GM21447 (cell line): ENCODE results near the gene KRTAP2-1.
"Not testable (repeated sequence)": the region's sequence is repeated elsewhere in the genome, so short reads cannot be mapped to it uniquely, and the experiment has no call there.

Experiments used
- ATAC-seq: cut with Tn5 transposase; IDR thresholded peaks from one replicate; pipeline ENCODE4 v1.9.1; 2021; ENCODE audit not compliant: unreplicated experiment

Gene KRTAP2-1, protein sequence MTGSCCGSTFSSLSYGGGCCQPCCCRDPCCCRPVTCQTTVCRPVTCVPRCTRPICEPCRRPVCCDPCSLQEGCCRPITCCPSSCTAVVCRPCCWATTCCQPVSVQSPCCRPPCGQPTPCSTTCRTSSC

DNA sequence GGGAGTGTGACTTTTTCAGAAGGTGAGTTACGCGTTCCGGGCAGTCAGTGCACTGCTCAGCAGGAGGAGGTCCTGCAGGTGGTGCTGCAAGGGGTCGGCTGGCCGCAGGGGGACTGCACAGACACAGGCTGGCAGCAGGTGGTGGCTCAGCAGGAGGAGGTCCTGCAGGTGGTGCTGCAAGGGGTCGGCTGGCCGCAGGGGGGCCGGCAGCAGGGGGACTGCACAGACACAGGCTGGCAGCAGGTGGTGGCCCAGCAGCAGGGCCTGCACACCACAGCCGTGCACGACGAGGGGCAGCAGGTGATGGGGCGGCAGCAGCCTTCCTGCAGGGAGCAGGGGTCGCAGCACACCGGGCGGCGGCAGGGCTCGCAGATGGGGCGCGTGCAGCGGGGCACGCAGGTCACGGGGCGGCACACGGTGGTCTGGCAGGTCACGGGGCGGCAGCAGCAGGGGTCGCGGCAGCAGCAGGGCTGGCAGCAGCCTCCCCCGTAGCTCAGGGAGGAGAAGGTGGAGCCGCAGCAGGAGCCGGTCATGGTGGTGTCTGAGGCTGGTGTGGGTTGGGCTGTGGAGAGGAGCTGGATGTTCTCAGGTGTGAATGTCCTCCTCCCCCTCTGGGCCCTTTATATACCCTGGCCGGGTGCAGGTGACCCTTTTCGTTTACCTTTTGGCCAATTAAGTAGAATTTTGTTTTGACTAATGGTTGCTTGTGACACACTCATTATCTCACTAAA lies at the start of gene KRTAP2-1:
KRTAP2-1 (minus strand) TSS at position 582 of the 731 bp plus-strand sequence; CDS start at position 533, 49 bp downstream.
- ATAC-seq: not testable (repeated sequence)

DNA sequence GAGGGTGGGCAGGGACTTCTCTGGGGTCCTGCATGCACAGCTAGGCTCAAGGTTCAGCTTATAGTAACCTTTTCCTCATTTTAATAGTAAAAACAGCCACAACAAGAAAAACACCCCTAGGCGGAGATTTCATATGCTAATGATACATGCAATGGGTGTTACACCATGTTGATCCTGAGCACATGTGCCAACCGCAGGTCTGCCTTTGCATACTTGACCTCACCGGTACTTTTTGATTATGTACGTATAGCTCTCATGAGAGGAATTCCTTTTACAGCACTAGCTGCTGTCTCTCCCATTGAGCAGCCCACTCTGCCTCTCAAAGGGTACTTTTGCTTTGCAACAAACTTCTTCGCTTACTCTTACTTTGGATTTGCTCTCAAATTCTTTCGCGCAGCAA lies 48.9 kb upstream of the KRTAP2-1 start:
- no peak for ATAC-seq

DNA sequence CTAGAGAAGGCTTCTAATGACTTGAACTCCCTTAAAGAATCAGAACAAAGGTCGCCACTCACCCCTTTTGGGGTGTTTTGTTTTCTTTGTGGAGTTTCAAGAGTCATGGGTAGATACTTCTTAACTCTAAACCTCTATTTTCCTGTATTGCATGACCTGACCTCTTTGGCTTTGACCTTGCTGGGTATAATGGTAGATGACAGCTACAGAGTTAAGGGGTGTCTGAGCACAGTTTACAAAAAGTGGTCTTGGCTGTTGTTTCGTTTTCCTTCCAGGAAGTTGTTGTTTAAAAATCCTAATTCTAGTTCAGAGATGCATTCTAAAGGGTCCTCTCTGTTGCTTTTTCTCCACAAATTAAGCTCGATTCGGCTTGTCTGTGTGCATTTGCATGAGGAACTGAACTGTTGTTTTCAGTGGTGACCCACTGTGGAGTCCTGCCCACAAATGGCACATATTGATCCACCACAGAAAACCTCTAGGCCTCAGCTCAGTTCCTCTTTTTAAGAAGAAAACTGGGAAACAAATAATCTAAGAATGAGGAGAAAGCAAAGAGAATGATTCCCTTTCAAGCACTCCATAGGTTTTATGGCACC lies 41.7 kb upstream of the KRTAP2-1 start:
- not testable (repeated sequence) for ATAC-seq

DNA sequence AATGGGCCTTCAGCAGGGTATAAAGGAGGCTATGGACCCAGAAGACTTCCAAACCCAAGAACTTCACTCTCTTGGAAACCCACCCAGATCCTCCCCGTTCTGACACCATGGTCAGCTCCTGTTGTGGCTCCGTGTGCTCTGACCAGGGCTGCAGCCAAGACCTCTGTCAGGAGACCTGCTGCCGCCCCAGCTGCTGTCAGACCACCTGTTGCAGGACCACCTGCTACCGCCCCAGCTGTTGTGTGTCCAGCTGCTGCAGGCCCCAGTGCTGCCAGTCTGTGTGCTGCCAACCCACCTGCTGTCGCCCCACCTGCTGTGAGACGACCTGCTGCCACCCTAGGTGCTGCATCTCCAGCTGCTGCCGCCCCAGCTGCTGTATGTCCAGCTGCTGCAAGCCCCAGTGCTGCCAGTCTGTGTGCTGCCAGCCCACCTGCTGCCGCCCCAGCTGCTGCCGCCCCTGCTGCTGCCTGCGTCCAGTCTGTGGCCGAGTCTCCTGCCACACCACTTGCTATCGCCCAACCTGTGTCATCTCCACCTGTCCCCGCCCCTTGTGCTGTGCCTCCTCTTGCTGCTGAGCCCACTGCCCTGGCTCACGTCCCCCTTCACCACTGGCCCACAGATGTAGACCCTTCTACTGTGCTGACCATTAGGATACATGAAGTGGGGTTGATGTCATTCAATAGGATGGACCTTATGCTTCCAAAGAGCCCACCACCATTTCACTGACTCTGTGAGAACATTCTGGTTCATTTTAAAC lies 37.2 kb upstream of the KRTAP2-1 start, which contains the start of gene KRTAP4-7:
KRTAP4-7 (plus strand) TSS at position 51 of the 757 bp plus-strand sequence; CDS start at position 108, 57 bp downstream.
- not testable (repeated sequence) for ATAC-seq

DNA sequence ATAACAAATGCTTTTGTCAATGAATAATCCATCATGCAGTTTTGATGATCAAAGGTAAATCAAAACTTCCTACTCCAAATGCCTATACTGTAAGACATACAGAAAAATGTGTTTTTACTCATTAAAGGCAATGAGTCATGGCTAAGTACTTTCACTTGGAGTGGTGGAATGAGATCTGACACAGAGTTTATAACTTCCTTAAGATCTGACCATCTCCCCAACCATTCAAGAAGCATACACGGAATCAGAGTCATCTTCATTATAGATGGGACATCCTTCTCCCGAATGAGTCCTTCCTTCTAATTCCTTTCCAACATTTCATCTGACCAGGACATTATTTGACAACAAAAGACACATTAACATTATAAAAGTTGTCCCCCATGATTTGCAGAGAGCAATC lies 36.3 kb upstream of the KRTAP2-1 start:
- not testable (repeated sequence) for ATAC-seq

DNA sequence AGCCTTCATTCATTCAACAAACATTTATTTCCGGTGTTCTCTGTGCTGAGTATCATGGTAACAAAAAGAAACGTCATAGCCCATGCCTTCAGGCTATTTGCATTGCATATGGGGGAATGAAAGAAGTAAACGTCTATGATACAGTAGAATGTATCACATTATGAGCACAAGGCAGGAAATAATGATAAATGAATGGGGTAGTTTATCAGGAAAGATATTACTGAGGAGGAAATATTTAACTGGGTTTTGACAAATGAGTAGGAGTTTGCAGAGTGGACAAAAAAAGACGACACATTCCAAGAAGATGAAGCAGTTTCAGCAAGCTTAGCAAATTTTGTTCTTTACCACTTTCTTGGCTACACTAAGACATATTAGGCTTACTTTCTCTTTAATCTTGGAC lies 35.5 kb upstream of the KRTAP2-1 start:
- ATAC-seq: no peak

DNA sequence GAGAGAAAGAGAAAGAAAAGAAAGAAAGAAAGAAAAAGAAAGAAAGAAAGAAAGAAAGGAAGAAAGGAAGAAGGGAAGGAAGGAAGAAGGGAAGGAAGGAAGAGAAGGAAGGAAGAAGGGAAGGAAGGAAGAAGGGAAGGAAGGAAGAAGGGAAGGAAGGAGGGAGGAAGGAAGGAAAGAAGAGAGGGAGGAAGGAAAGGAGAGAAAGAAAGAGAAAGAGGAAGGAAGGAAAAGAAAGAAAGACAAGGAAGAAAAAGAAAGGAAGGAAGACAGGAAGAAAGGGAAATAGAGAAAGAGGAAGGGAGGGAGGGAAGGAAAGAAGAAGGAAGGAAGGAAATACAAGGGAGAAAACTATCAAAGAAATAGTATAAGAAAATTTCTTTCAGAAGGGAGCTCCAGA lies 29.7 kb upstream of the KRTAP2-1 start:
- ATAC-seq: no peak

DNA sequence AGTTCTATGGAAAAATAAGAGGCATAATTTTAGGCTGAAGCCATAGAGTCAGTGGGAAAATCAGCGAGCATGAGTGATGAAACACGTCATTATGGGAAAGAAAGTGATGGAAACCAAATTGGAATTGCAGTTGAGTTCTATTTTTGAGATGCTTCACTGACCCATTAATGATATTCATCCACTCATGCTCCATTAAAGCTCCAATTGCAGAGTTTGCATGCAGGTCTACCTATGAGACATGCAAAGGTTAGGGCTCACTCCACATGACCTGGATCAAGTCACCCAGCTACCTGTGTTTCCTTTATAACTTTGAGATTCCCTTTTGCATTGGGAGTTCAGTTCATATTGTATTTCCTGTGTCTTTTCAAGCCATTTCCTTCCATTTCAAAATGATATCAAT lies 26.6 kb upstream of the KRTAP2-1 start:
- ATAC-seq: no peak

DNA sequence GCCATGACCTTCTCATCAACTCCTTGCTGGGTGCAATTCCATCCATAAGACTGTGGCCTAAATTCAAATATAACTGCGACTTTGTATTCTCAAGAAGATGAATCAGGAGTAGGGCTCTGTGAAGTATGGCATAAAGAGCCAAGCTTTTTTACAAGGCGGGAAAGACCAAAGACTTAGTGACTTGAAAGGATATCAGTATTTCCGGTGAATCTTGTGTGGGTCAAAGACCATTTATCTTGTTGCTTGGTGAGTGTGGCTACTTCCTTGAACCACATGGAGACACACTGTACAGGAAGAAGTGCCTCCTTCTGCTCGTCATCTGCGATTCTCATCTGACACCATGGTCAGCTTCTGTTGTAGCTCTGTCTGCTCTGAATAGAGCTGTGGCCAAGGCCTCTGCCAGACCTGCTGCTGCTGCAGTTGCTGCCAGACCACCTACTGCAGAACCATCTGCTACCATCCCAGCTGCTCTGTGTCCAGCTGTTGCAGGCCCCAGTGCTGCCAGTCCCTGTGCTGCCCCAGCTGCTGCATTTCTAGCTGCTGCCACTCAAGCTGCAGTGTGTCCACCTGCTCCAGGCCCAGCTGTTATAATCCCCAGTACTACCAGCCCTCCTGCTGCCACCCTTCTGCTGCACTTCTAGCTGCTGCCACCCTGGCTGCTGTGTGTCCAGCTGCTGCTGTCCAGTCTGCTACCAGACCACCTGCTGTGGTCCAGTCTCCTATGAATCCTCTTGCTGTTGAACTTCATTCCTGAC lies 24.7 kb upstream of the KRTAP2-1 start:
- ATAC-seq: no peak

DNA sequence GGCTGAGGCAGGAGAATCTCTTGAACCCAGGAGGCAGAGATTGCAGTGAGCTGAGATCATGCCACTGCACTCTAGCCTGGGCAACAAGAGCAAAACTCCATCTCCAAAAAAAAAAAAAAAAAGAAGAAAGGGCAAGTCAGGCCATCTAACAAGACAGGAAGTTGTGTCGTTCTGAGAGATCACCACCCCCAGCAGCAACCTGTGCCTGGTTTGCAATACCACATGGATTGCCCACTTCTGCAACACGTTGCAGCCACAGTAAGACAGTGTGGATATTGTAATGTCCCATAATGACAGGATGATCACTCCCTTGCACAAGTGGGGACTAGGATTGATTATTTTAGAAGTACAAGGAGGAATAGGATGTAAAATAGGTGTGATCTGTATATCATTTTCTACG lies 21.9 kb upstream of the KRTAP2-1 start:
- no peak for ATAC-seq

DNA sequence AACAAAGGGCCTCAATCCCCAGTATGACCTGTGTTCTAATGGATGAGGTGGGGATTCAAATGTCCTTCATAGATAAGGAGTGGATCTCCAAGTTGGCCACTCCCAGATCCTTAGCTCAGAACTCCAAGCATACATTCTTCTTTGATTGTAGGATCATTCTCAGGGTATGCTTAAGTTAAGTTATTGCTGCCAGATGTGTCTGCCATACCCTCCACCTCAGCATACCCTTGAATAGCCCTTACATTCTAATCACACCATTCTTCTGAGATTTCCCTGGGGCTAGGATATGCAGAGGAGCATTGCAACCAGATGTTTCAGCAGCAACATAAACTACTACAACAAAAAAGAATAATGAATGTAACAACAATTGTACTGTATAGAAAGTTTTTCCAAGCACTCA lies 20.2 kb upstream of the KRTAP2-1 start:
- ATAC-seq: no peak

DNA sequence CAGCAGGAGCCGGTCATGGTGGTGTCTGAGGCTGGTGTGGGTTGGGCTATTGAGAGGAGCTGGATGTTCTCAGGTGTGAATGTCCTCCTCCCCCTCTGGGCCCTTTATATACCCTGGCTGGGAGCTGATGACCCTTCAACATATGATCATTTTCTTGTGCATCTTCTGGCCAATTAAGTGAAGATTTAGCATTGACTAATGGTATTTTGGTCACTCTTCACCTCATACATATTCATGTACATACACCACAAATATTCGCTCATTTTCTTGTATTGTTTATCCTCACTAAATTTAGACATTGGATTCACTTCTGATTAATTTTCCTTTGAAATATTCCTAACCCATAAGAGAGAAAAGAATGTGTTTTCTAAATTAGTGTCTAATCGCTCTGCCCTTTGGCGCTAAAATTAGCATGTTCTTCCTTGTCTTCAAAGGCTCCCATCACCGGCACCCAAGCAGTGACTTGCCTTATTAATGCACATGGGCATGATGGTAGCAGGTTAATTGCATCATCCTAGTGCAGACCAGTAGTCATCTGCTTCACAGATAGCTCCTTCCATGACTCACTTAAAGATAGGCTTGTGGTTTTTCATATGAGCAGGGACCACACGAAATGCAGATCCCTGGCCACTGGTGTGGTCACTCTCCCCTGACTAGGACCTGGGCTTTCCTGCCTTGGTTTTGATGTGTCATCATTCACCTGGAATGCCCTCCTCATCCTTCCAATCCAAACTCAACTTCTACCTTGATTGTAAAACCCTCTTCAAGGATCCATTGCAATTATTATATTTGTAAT lies 18.9 kb upstream of the KRTAP2-1 start, which contains the start of gene KRTAP2-4:
KRTAP2-4 (minus strand) TSS at position 51 of the 796 bp plus-strand sequence; CDS start at position 17, 34 bp downstream.
- no peak for ATAC-seq

DNA sequence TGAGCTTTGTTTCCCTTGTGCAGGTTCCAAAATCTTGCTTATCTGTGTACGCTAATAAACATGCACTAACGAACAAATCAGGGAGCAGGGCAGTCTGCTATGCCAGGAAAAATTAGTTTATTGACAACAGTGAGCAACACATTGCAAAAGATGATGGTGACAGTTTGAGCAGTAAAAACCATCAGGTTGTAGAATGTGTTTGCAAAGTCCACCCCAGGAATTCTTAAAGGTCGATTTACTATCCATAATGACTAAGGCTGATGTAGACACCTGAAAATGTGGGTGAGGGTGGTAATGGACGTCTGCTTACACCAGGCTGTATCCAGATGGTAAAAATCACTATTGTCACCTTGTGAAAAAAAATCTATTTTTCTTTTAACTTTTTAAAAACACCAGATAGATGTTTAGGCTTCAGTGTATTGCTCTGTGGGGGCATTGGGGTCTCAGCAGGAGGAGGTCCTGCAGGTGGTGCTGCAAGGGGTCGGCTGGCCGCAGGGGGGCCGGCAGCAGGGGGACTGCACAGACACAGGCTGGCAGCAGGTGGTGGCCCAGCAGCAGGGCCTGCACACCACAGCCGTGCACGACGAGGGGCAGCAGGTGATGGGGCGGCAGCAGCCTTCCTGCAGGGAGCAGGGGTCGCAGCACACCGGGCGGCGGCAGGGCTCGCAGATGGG lies 18.0 kb upstream of the KRTAP2-1 start:
- not testable (repeated sequence) for ATAC-seq

DNA sequence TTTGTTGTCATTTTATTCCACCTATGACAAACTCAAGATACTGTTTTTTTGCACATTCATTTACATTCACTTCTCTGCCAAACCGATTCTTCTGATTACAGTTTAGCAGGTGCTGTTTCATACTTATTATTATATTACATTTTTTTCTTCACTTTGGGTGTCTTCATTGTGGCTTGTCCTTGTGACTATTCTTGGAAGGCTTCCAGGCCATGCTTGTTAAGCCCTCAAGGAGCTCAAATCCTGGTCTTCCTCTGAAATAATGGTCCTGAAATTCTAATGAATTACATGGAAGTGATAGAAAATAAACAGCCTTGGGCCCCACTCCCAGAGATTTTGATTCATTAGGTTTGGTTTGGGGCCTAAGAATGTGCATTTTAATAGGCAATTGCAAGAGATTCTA lies 17.2 kb upstream of the KRTAP2-1 start:
- ATAC-seq: no peak

DNA sequence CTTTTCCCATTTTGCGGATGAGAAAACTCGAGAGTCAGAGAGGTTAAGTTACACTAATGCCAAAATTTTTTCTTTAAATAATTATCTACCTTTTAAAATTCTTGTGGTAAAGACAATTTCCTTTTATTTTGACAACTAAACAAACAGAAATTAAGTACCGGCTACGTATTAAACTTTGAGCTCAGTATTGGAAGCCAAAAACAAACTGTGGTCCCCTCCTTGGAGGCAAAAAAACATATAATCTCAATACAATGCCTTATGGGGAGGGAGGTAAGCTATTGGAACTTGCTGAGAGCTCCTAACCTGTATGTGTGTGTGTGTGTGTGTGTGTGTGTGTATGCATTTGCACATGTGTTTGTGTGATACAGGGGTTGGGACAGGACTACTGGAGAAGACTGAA lies 16.3 kb upstream of the KRTAP2-1 start:
- no peak for ATAC-seq

DNA sequence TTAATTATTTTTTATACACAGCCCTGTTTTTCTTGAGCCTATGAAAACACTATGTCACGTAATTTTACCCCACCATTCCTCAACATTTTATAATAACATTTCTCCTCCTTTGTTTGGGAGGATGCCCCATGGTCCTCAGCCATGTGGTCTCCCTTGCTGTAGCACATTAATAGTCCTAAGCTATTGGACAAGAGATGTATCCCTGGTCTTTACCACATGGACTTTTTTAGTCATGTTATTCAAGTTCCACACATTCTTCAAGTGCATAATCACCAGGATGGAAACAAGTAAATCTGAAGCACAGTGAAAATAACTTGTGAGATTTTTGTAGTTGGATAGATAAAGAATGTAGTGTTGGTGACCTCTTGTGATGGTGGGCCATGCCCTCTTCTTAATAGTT lies 14.8 kb upstream of the KRTAP2-1 start:
- ATAC-seq: no peak

DNA sequence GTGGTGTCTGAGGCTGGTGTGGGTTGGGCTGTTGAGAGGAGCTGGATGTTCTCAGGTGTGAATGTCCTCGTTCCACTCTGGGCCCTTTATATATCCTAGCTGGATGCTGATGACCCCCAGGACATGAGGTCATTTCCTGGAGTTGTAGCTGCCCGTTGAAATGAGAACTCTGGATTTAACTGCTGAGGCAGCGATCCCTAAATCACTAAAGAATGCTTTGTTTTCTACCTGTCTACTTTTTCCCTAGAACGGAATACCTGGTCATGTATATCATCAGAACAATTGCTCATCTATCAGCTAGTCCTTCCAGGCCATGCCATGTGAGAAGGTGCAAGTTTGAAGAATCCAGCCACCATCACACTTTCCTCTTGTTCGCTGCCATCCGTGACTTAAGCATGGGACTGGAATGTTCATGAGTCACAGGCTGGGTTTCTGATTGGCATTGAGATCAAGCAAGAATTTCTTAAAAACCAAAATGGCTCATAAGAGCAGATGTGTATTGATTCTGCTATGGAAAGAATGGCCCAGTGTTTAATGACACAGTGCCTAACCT lies 13.0 kb upstream of the KRTAP2-1 start, which contains the start of gene KRTAP2-3:
KRTAP2-3 (minus strand) TSS at position 63 of the 553 bp plus-strand sequence. CDS start 64 bp downstream, outside the sequence.
- no peak for ATAC-seq

DNA sequence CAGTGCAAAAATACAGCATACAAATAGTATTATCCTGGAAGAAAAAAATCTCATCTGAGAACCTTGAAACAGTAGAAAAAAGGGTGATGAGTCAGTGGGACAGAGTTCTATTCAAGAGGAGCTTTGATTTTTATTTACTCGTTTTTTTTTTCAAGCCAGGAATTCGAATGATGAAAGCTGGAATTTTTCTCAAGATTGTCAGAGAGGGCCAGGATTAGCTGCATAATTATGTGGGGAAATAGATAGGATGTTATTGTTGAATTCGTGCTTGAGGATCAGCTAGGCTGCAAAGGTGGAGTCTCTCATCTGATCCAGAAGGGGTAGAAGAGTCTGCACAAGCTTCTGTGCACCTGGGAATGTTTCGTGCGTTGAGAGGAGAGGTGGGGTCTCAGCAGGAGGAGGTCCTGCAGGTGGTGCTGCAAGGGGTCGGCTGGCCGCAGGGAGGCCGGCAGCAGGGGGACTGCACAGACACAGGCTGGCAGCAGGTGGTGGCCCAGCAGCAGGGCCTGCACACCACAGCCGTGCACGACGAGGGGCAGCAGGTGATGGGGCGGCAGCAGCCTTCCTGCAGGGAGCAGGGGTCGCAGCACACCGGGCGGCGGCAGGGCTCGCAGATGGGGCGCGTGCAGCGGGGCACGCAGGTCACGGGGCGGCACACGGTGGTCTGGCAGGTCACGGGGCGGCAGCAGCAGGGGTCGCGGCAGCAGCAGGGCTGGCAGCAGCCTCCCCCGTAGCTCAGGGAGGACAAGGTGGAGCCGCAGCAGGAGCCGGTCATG lies 12.3 kb upstream of the KRTAP2-1 start:
- ATAC-seq: not testable (repeated sequence)
